SH-SY5Y (cell line): ENCODE results near the gene TRPV3.

Experiments used
- GATA2 ChIP-seq: IDR thresholded peaks from 2 replicates; pipeline ENCODE4 v1.6.1; 2011; ENCODE audit warnings: mild to moderate bottlenecking, low read depth, low read length
- GATA3 ChIP-seq: IDR thresholded peaks from 2 replicates; pipeline ENCODE4 v1.6.1; 2011; ENCODE audit warnings: low read depth, mild to moderate bottlenecking, low read length, moderate library complexity

DNA sequence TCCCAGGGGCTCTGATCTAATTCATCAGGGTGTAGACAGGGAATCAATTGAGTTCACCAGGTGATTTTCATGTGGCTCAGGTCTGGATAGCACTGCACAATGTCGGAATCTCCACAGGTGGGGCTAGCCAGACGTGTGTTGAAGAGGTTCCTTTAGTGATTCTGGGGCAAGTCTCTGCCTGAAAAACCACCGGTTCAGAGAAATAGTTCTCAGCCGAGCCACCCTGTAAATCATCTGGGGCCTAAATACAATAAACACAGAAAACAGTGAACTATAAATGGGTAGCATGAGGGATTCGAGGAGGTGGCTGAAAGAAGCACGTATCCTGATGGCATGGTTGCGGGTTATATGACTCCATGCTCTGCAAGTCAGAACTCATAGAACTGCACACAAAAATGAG lies 60.5 kb downstream of the TRPV3 start:
- TF ChIP-seq GATA2 (no peak), GATA3 (no peak)
